ENCODE data around the gene CNPY2. TPM values are rescaled to one million over a fixed set of nuclear protein-coding genes. Genes with fewer than 3 reads are reported as not detected.

The CNPY2 gene
- total and polyA plus RNA-seq, 2 of the 13 experiments (the other 11 are each of a cell fraction or from before 2014, with no cell fraction given): 285 to 356 TPM

DNA sequence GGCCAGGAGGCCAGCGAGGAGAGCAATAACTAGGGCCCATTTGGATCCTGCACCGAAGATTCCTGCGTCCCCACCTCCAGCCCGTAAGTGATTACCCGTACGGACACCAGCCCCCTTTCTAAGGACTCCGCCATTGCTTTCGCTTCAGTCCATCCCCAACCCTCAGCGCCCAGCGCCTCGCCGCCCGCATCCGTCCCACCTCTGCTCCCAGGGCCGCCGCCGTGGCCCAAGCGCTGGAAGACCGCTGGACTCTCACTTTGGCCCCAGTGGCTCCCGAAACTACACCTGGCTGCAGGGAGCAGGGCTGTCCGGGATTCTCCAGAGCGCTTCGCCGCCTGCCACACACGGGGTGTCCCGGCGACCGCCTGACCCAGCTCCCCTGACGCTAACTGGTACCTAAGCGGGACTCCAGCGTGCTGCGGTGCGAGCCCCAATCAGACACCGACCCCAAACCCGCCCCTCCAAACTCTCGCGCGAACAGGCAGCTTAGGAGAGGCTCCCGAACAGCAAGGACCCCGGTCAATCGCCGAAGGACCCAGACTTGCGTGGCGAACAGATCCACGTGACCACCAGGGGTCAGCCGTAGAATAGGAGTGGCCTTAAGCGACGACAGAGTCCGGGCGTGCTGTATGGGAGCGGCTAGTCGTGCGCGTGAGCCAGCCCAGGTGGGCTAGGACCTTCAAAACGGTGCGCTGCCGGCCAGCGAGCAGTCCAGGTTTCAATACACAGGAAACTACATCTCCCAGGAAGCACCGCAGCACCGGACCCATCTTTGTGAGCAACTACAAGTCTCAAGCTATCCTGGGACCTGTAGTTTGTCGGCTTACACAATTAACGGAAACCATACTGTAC lies at the start of gene CNPY2 (continued):
- TF ChIP-seq ZNF230 (CRISPR knock-in tag; IDR thresholded peaks at IDR 0.05): no peak
- TF ChIP-seq, protein P1, sequence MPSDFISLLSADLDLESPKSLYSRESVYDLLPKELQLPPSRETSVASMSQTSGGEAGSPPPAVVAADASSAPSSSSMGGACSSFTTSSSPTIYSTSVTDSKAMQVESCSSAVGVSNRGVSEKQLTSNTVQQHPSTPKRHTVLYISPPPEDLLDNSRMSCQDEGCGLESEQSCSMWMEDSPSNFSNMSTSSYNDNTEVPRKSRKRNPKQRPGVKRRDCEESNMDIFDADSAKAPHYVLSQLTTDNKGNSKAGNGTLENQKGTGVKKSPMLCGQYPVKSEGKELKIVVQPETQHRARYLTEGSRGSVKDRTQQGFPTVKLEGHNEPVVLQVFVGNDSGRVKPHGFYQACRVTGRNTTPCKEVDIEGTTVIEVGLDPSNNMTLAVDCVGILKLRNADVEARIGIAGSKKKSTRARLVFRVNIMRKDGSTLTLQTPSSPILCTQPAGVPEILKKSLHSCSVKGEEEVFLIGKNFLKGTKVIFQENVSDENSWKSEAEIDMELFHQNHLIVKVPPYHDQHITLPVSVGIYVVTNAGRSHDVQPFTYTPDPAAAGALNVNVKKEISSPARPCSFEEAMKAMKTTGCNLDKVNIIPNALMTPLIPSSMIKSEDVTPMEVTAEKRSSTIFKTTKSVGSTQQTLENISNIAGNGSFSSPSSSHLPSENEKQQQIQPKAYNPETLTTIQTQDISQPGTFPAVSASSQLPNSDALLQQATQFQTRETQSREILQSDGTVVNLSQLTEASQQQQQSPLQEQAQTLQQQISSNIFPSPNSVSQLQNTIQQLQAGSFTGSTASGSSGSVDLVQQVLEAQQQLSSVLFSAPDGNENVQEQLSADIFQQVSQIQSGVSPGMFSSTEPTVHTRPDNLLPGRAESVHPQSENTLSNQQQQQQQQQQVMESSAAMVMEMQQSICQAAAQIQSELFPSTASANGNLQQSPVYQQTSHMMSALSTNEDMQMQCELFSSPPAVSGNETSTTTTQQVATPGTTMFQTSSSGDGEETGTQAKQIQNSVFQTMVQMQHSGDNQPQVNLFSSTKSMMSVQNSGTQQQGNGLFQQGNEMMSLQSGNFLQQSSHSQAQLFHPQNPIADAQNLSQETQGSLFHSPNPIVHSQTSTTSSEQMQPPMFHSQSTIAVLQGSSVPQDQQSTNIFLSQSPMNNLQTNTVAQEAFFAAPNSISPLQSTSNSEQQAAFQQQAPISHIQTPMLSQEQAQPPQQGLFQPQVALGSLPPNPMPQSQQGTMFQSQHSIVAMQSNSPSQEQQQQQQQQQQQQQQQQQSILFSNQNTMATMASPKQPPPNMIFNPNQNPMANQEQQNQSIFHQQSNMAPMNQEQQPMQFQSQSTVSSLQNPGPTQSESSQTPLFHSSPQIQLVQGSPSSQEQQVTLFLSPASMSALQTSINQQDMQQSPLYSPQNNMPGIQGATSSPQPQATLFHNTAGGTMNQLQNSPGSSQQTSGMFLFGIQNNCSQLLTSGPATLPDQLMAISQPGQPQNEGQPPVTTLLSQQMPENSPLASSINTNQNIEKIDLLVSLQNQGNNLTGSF (CRISPR knock-in tag; IDR thresholded peaks at IDR 0.05): peak; percentile 67; the same call in 1 of the 2 replicates
- no peak for TF ChIP-seq TRIM24 (CRISPR knock-in tag; IDR thresholded peaks at IDR 0.05)
- no peak for TF ChIP-seq EHMT2 (IDR thresholded peaks at IDR 0.05; ENCODE audit: borderline replicate concordance, low read depth, low read length)
- TF ChIP-seq ZNF256 (CRISPR knock-in tag; conservative IDR thresholded peaks at IDR 0.05): 0 out of 2 replicates have a peak, but pooled peaks have one; percentile 65
- TF ChIP-seq PHF20 (CRISPR knock-in tag; IDR thresholded peaks at IDR 0.05): peak; percentile 55
- no peak for TF ChIP-seq TERF1 (CRISPR knock-in tag; IDR thresholded peaks at IDR 0.05)
- no peak for TF ChIP-seq TCF7 (IDR thresholded peaks at IDR 0.05; ENCODE audit: low read depth)
- TF ChIP-seq SP4 (CRISPR knock-in tag; IDR thresholded peaks at IDR 0.05): peak; percentile 66; the same call in 1 of the 2 replicates
- no peak for TF ChIP-seq GRHL1 (CRISPR knock-in tag; conservative IDR thresholded peaks at IDR 0.05)
- TF ChIP-seq ZNF350 (CRISPR knock-in tag; IDR thresholded peaks at IDR 0.05; ENCODE audit: borderline replicate concordance, low read depth): peak; percentile 92
- 0 out of 2 replicates have a peak, but pooled peaks have one; percentile 24 for TF ChIP-seq HMG20B (CRISPR knock-in tag; conservative IDR thresholded peaks at IDR 0.05)
- peak; percentile 57; the same call in 1 of the 2 replicates for TF ChIP-seq ZNF724P (CRISPR knock-in tag; IDR thresholded peaks at IDR 0.05; ENCODE audit: borderline replicate concordance)
- peak; percentile 95 for TF ChIP-seq AGO2 (optimal IDR thresholded peaks at IDR 0.05; ENCODE audit: low read depth, low read length)
- TF ChIP-seq, protein P2, sequence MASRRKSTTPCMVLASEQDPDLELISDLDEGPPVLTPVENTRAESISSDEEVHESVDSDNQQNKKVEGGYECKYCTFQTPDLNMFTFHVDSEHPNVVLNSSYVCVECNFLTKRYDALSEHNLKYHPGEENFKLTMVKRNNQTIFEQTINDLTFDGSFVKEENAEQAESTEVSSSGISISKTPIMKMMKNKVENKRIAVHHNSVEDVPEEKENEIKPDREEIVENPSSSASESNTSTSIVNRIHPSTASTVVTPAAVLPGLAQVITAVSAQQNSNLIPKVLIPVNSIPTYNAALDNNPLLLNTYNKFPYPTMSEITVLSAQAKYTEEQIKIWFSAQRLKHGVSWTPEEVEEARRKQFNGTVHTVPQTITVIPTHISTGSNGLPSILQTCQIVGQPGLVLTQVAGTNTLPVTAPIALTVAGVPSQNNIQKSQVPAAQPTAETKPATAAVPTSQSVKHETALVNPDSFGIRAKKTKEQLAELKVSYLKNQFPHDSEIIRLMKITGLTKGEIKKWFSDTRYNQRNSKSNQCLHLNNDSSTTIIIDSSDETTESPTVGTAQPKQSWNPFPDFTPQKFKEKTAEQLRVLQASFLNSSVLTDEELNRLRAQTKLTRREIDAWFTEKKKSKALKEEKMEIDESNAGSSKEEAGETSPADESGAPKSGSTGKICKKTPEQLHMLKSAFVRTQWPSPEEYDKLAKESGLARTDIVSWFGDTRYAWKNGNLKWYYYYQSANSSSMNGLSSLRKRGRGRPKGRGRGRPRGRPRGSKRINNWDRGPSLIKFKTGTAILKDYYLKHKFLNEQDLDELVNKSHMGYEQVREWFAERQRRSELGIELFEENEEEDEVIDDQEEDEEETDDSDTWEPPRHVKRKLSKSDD (CRISPR knock-in tag; IDR thresholded peaks at IDR 0.05; ENCODE audit: low read depth): peak; percentile 20; the same call in 1 of the 2 replicates
- TF ChIP-seq PLRG1 (conservative IDR thresholded peaks at IDR 0.05): no peak
- peak; percentile 75; the same call in 1 of the 2 replicates for TF ChIP-seq MTA1 (CRISPR knock-in tag; IDR thresholded peaks at IDR 0.05; ENCODE audit: borderline replicate concordance)
- no peak for TF ChIP-seq KAT7 (CRISPR knock-in tag; IDR thresholded peaks at IDR 0.05; ENCODE audit: borderline replicate concordance)

All from HepG2 (cell line).